Activated CD4-positive, alpha-beta memory T cell treated with anti-CD3 and anti-CD28 coated beads for 36 hours (primary cell): Measurements from ENCODE around the gene SMAD3. TPM values are rescaled to one million over a fixed set of nuclear protein-coding genes. Genes with fewer than 3 reads are reported as not detected.

Experiments
- CTCF ChIA-PET: fragments of 350-600 bp; sonication (Branson Sonifier 250); formaldehyde crosslinking; loops from one replicate; lab custom pipeline; 2021; ENCODE audit warnings: antibody characterized with exemption, inconsistent platforms; lab: Charles Lee
- POLR2A ChIA-PET: fragments of 350-600 bp; sonication (Branson Sonifier 250); formaldehyde crosslinking; loops from one replicate; lab custom pipeline; 2021; ENCODE audit warnings: antibody characterized with exemption; lab: Charles Lee
- DNase-seq: peaks from one replicate; pipeline ENCODE4 v3.0.0-alpha.2; 2020
- H3K27ac Mint-ChIP-seq: one replicate; pipeline ENCODE4 v1.8.0; 2021; ENCODE audit warnings: mixed read lengths
- H3K27me3 Mint-ChIP-seq: one replicate; pipeline ENCODE4 v1.8.0; 2021; ENCODE audit warnings: mixed read lengths
- H3K36me3 Mint-ChIP-seq: one replicate; pipeline ENCODE4 v1.8.0; 2021; ENCODE audit warnings: mixed read lengths
- H3K4me1 Mint-ChIP-seq: one replicate; pipeline ENCODE4 v1.8.0; 2021; ENCODE audit warnings: low read depth, mixed read lengths
- H3K4me3 Mint-ChIP-seq: one replicate; pipeline ENCODE4 v1.8.0; 2021; ENCODE audit warnings: mild to moderate bottlenecking, mixed read lengths
- H3K9me3 Mint-ChIP-seq: one replicate; pipeline ENCODE4 v1.8.0; 2021; ENCODE audit warnings: mixed read lengths
- intact Hi-C: fragments of 100-400 bp; cut with micrococcal nuclease; formaldehyde crosslinking; loops from one replicate; pipeline ENCODE4 v1.15.1; 2023
- total RNA-seq, 2 experiments: library from RNA; stranded (reverse); gene quantifications; one replicate each; pipeline ENCODE4 v1.2.3, GENCODE V29; 2021

The SMAD3 gene
- total RNA-seq, 2 experiments from 2014 or later = 50.2 to 50.5 TPM

DNA sequence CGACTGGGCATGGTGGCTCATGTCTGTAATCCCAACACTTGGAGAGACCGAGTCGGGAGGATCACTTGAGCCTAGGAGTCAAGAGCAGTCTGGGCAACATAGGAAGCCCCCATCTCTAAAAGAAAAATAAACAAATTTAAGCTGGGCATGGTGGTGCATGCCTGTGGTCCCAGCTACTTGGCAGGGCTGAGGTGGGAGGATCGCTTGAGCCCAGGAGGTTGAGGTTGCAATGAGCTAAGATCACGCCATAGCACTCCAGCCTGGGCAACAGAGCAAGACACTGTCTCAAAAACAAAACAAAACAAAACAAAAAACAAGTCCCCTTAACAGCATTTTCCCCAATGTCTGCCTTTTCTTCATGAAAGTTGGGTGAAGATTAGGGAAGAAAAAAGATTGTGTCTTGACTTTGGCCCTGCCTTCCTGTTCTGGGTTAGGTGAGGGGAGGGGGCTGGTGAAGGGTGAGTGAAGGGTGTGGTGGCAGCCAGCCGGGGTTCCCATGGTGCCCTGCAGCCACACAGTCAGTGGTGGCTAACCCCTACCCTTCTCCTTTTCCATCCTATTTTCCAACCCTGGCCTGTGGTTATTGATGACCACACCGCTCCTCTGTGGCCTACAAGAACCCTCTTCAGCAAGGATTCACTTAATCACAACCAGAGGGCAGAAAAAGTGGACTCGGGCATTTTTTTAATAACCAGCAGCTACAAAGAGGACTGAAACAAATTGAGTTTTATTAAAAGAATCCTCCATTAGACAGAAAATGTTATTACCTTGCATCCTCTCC is 28.4 kb upstream of the SMAD3 start:
- DNase-seq = no peak
- intact Hi-C loops = no loop called here
- CTCF ChIA-PET = interaction anchor here (1.0 kb wide), 1 partner anchor 80 kb away, joined by 4 read pairs; no protein-coding TSS in a partner anchor
- no peaks in the 10 kb centered on the region for H3K9me3 Mint-ChIP-seq
- no peak overlapping the region for H3K27ac Mint-ChIP-seq
- POLR2A ChIA-PET = no interaction called here
- H3K4me3 Mint-ChIP-seq = no peak overlapping the region
- peaks cover 4% of the 10 kb centered on the region for H3K27me3 Mint-ChIP-seq
- H3K36me3 Mint-ChIP-seq = no peaks in the 10 kb centered on the region
- H3K4me1 Mint-ChIP-seq = peaks cover 36% of the 10 kb centered on the region

- DNase-seq = no peak
- H3K9me3 Mint-ChIP-seq = no peaks in the 10 kb centered on the region
- H3K36me3 Mint-ChIP-seq = no peaks in the 10 kb centered on the region
- ChIA-PET POLR2A (no interaction called here), CTCF (interaction anchor here (1.0 kb wide), 1 partner anchor 81 kb away, joined by 4 read pairs; no protein-coding TSS in a partner anchor)
- H3K27ac Mint-ChIP-seq = no peak overlapping the region
- peaks cover 44% of the 10 kb centered on the region for H3K4me1 Mint-ChIP-seq
- H3K4me3 Mint-ChIP-seq = no peak overlapping the region
- H3K27me3 Mint-ChIP-seq = peaks cover 4% of the 10 kb centered on the region
- intact Hi-C loops = no loop called here
Observed at GRCh38 chr15:67037694-67038093, 27.7 kb upstream of the SMAD3 start.

- H3K27ac Mint-ChIP-seq = no peak overlapping the region
- H3K36me3 Mint-ChIP-seq = no peaks in the 10 kb centered on the region
- no peak for DNase-seq
- CTCF ChIA-PET = interaction anchor here (0.8 kb wide), 1 partner anchor 92 kb away, joined by 3 read pairs; no protein-coding TSS in a partner anchor
- intact Hi-C loops = no loop called here
- H3K27me3 Mint-ChIP-seq = no peaks in the 10 kb centered on the region
- H3K4me1 Mint-ChIP-seq = peaks cover 50% of the 10 kb centered on the region
- POLR2A ChIA-PET = no interaction called here
- H3K4me3 Mint-ChIP-seq = no peak overlapping the region
- H3K9me3 Mint-ChIP-seq = no peaks in the 10 kb centered on the region
Observed at GRCh38 chr15:67038736-67039135, 26.7 kb upstream of the SMAD3 start.

GRCh38 chr15:67039384-67040075 is 25.9 kb upstream of the SMAD3 start:
- Mint-ChIP-seq H3K27ac (peak overlapping the region; percentile 40), H3K4me3 (peak overlapping the region; percentile 12), H3K27me3 (no peaks in the 10 kb centered on the region), H3K36me3 (no peaks in the 10 kb centered on the region), H3K4me1 (peaks cover 50% of the 10 kb centered on the region), H3K9me3 (no peaks in the 10 kb centered on the region)
- POLR2A ChIA-PET = no interaction called here
- CTCF ChIA-PET = no interaction called here
- peak; percentile 27 for DNase-seq
- intact Hi-C loops = no loop called here

GRCh38 chr15:67040277-67040676 is 25.1 kb upstream of the SMAD3 start:
- H3K27me3 Mint-ChIP-seq = no peaks in the 10 kb centered on the region
- no peak overlapping the region for H3K4me3 Mint-ChIP-seq
- intact Hi-C loops = no loop called here
- CTCF ChIA-PET = no interaction called here
- DNase-seq = no peak
- POLR2A ChIA-PET = no interaction called here
- no peaks in the 10 kb centered on the region for H3K9me3 Mint-ChIP-seq
- peaks cover 46% of the 10 kb centered on the region for H3K4me1 Mint-ChIP-seq
- no peak overlapping the region for H3K27ac Mint-ChIP-seq
- H3K36me3 Mint-ChIP-seq = no peaks in the 10 kb centered on the region

GRCh38 chr15:67042551-67043142 is 22.8 kb upstream of the SMAD3 start:
- Mint-ChIP-seq H3K4me1 (peaks cover 39% of the 10 kb centered on the region), H3K4me3 (no peak overlapping the region), H3K27me3 (no peaks in the 10 kb centered on the region), H3K9me3 (no peaks in the 10 kb centered on the region), H3K36me3 (no peaks in the 10 kb centered on the region), H3K27ac (no peak overlapping the region)
- intact Hi-C loops = no loop called here
- ChIA-PET CTCF (interaction anchor here (1.2 to 1.4 kb wide), 2 partner anchors 38 to 197 kb away, joined by 3 read pairs; no protein-coding TSS in a partner anchor), POLR2A (interaction anchor here (0.6 to 1.3 kb wide), 4 partner anchors 15 to 258 kb away, joined by 3 to 4 read pairs (median 3); no protein-coding TSS in a partner anchor)
- DNase-seq = no peak

GRCh38 chr15:67043939-67044771 is 21.2 kb upstream of the SMAD3 start:
- H3K4me3 Mint-ChIP-seq = no peak overlapping the region
- intact Hi-C loops = no loop called here
- peaks cover 24% of the 10 kb centered on the region for H3K4me1 Mint-ChIP-seq
- no peak for DNase-seq
- ChIA-PET POLR2A (interaction anchor here (0.7 kb wide), 1 partner anchor 124 kb away, joined by 5 read pairs; no protein-coding TSS in a partner anchor), CTCF (no interaction called here)
- H3K27ac Mint-ChIP-seq = no peak overlapping the region
- H3K36me3 Mint-ChIP-seq = no peaks in the 10 kb centered on the region
- H3K27me3 Mint-ChIP-seq = no peaks in the 10 kb centered on the region
- H3K9me3 Mint-ChIP-seq = no peaks in the 10 kb centered on the region

GRCh38 chr15:67047149-67047661 is 18.2 kb upstream of the SMAD3 start:
- Mint-ChIP-seq H3K4me1 (peaks cover 22% of the 10 kb centered on the region), H3K27me3 (no peaks in the 10 kb centered on the region), H3K4me3 (no peak overlapping the region), H3K36me3 (no peaks in the 10 kb centered on the region), H3K9me3 (no peaks in the 10 kb centered on the region), H3K27ac (no peak overlapping the region)
- DNase-seq = no peak
- intact Hi-C loops = no loop called here
- ChIA-PET POLR2A (no interaction called here), CTCF (interaction anchor here (0.9 kb wide), 1 partner anchor 101 kb away, joined by 4 read pairs; no protein-coding TSS in a partner anchor)

GRCh38 chr15:67048281-67049279 is 16.8 kb upstream of the SMAD3 start:
- Mint-ChIP-seq H3K9me3 (no peaks in the 10 kb centered on the region), H3K27me3 (no peaks in the 10 kb centered on the region), H3K4me1 (peaks cover 11% of the 10 kb centered on the region), H3K4me3 (no peak overlapping the region), H3K36me3 (no peaks in the 10 kb centered on the region), H3K27ac (no peak overlapping the region)
- no peak for DNase-seq
- intact Hi-C loops = no loop called here
- CTCF ChIA-PET = no interaction called here
- POLR2A ChIA-PET = no interaction called here

DNA sequence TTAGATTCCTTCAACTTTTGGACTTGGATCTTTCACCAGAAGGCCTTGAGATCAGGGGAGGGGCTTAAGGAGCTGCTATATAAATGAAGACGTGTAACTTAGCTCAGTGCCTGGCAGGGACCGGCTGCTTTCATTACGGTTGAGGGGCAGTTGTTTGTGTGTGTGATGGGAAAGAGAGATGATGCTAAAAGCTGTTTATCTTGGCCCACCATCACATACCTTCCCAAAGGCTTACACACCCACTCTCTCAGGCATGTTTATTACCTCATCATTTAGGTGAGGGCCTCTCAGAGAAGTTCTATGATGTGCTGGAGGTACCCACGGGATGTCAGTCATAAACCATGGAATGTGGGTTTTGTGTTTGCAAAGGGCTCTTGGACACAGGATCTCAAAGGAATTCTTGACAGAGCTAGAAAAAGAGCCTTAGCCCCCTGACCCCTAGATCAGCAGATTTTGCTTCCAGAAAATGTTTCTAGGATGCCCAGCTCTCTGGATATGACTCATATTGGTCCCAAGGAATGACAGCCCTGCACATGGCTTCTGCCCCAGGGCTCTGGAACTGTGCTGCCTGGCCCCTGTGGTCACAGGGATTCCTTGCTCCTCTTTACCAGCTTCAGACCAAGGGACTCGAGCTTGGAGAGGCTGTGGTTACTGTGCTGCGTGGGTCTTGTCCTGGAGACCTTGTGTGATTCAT is 15.9 kb upstream of the SMAD3 start:
- no peaks in the 10 kb centered on the region for H3K27me3 Mint-ChIP-seq
- H3K4me1 Mint-ChIP-seq = peaks cover 11% of the 10 kb centered on the region
- ChIA-PET CTCF (no interaction called here), POLR2A (no interaction called here)
- DNase-seq = no peak
- no peak overlapping the region for H3K4me3 Mint-ChIP-seq
- H3K27ac Mint-ChIP-seq = no peak overlapping the region
- H3K9me3 Mint-ChIP-seq = no peaks in the 10 kb centered on the region
- no peaks in the 10 kb centered on the region for H3K36me3 Mint-ChIP-seq
- intact Hi-C loops = no loop called here
